Activated CD4-positive, alpha-beta T cell treated with anti-CD3 and anti-CD28 coated beads, Interleukin-2, Interleukin-6, amounts not matched to agents 100 ng/mL and 50 ng/mL, durations not matched to agents 16 hours and 8 hours (primary cell): ENCODE results near the gene CTSO.
"Not testable (repeated sequence)": the region's sequence is repeated elsewhere in the genome, so short reads cannot be mapped to it uniquely, and the experiment has no call there.

ENCODE experiments used
- DNase-seq: peaks from one replicate; pipeline ENCODE4 v3.0.0-alpha.2; 2020

The CTSO gene

DNA sequence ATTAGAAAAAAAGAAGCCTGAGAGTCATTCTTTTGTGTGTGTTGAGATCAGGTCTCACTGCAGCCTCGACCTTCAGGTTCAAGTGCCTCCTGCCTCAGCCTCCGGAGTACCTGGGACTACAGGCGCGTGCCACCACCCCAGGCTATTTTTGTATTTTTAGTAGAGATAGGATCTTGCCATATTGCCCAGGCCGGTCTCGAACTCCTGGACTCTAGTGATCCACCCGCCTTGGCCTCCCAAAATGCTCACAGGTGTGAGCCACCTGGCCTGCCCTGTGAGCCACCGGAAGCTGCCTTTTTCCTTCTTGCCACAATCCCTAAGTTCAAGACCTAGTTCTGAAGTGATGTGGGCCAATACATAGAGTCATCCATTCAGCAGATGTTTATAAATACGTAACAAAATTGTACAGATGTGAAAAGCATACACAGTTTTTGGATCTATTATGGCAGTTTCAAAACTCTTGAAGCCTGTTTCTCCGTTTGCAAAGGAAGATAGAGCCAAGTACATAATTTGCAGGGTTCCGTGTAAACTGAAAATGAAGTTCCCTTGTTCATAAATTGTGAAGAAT is 536 bp upstream of the CTSO start:
- no peak for DNase-seq

DNA sequence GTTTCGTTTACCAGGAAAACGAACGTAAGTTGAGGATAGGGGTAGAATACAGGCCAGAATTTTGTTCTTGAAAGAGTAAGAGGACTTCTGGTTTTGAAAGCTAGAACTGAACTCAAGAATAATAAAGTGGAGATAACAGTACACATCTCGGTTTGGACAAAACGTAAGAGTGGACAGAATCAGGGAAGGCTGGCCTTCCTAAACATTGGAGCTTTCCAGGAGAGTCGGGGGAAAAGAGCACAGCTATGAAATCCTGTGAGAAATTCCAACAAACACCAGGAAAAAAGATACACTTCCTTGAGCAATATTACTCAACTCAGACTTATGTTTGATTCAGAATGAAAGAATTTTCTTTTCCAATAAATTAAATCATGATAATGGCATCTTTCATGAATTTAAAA is 1.2 kb downstream of the CTSO start:
- DNase-seq: no peak

- DNase-seq: no peak
These were observed 3.2 kb downstream of the CTSO start for GRCh38 chr4:155950461-155950860.

GRCh38 chr4:155948541-155948940 is 5.1 kb downstream of the CTSO start:
- DNase-seq: no peak

DNA sequence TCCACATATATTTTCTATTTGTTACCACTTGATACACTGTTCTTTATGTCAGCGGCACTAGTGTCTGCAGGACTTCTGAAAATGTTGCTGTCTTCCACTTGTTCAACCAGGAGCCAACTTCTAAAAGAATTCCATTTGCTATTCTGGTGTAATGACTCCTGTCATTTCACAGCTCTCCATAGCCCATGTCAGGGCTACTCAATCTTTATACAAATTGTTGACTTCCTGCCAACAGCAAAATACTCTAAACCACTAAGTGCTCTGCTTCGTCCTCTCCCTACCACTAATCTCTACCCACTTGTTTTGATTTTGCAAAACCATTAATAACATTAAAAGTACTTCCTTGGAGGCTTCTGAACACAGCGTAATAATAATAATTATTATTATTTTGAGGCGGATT is 7.2 kb downstream of the CTSO start:
- no peak for DNase-seq

GRCh38 chr4:155944516-155944915 is 9.2 kb downstream of the CTSO start:
- no peak for DNase-seq

GRCh38 chr4:155943605-155944291 is 9.9 kb downstream of the CTSO start:
- no peak for DNase-seq

GRCh38 chr4:155941820-155942219 is 11.8 kb downstream of the CTSO start:
- no peak for DNase-seq

DNA sequence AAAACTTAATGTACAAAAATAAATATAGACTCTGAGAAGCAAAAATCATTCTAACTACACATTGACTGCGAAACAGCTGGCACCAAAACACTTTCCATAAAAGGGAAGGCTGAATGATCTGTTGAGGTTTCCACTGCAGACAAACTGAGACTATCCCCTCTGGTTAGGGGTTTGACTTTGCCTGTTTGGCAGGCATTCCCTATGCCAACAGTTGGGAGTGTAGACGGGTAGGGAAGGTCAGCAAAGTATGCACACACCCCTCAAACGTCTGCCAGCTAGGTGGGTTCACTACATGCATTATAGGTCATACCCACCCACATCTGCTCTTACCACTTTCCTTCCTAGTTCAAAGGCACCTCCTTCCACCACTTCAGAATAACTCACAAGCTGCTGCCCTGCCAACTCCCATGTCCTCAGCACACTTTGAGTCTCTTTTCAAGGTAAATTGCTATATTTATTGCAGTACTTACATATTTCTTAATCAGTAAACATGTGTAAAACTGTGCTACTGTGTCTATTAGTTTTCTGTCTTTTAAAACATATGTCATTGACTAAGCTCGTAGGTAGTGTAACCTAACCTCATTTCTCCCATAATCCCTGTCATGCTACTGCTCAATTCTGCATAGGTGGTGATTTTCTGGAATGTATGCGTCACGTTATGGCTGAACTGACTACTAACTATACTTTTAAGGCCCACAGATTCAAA is 12.4 kb downstream of the CTSO start:
- DNase-seq: no peak

GRCh38 chr4:155935389-155935986 is 18.2 kb downstream of the CTSO start:
- no peak for DNase-seq

DNA sequence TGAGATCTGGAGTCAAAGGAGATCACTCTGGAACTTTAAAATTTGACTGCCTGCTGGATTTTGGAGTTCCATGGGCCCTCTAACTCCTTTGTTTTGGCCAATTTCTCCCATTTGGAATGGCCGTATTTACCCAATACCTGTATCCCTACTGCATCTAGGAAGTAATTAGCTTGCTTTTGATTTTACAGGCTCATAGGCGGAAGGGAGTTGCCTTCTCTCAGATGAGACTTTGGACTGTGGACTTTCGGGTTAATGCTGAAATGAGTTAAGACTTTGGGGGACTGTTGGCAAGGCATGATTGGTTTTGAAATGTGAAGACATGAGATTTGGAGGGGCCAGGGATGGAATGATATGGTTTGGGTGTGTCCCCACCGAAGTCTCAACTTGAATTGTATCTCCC is 19.0 kb downstream of the CTSO start:
- not testable (repeated sequence) for DNase-seq

DNA sequence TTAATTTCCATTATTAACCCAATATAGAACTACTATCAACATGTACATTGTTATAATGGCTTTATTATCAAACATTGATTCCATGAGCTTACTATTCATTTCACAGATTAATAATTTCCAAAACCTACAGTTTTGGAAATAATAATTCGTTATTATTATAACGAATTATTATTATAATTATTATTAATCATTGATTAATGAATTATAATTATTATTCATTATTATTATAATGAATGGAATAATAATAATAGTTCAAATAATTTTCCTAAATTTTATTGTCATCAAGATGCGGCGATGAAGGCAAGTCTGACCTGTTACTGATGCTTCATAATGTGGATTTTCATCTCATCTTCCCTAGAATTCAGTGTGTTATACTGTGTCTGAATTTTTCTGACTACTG is 22.0 kb downstream of the CTSO start:
- DNase-seq: no peak

DNA sequence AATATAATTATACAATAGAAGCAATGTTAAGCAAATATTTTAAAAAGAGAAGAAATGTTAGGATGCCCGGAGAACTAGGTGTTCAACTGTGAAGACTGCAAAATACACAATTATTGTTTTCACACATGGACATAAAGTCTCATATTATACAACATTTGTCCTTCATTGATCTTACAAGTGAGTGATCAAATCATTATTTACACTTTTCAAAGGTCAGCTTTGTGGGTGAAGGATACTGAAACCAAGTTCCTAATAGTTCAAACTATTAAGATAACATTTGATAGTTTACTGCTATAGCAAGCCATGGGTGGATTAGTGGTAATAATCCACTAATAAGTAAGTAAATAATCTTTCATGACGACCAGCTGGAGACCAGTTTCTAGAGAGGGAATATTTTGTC is 23.3 kb downstream of the CTSO start:
- DNase-seq: no peak

GRCh38 chr4:155929833-155930232 is 23.8 kb downstream of the CTSO start:
- DNase-seq: no peak

- no peak for DNase-seq
These were observed 29.0 kb downstream of the CTSO start for GRCh38 chr4:155924637-155925036.

- DNase-seq: no peak
These were observed 32.1 kb downstream of the CTSO start for GRCh38 chr4:155921597-155921996.

DNA sequence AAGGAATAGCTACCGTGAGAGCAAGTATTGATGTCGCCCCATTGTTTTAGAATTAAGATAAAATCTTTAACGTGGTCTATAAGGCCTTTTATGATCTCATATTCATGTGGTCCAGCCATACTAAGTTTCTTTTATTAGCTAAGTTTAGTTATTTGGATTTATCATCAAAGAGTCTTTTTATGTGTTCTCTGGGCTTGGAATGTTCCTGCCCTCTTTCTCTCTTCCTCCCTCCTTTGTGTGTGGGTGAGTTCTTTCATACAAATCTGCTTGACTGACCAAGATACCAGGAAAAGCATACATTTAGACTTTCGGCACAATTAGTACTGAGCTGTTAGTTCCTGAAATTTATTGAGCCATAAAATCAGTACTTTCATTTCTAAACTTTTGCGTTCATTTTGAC is 38.9 kb downstream of the CTSO start:
- DNase-seq: no peak

GRCh38 chr4:155911905-155912304 is 41.8 kb downstream of the CTSO start:
- peak; percentile 8 for DNase-seq

- no peak for DNase-seq
These were observed 43.9 kb downstream of the CTSO start for GRCh38 chr4:155909615-155910226.

DNA sequence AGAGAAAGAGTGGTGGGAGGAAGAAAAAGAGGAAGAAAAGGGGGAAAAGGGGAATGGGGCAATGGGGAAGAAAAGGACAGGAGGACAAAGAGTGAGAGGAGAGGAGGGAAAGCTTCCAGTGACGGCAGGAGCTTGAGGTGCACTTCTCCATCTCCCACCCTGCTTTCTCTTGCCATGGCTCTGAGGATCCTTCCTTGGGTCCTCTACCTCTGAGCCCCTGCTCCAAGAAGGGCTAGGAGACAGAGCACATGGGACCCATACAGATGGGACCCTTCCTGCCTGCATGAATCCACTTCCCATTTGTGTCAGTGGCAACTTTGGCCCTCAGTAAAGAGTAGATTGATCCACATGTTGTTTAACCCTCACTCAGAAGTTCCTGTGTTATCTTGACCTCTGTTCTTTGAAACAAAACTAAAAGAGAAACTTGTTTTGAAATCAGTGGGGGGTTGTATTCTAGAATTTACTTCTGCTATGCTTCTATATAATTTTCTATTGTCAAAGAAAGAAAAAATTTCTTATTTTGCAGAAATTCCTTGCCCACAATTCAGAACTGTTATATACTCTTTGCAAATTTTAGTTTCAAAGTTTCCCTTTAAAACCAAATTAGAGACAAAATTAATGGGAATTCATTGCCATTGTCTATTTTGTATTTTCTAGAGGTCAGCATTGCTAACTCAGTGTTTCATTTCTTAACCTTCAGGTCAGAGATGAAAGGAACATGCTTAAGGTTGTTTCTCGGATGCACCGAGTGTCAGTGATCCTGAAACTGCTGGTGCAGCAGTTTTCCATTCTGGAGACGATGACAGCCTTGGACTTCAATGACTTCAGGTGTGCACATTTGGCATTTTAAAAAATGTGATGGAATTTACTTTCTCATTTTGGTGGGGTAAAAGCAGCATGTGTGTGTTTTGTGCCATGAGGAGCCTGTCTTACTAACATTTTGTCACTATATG is 45.2 kb downstream of the CTSO start:
- no peak for DNase-seq

- DNase-seq: no peak
These were observed 46.1 kb downstream of the CTSO start for GRCh38 chr4:155907556-155907955.

DNA sequence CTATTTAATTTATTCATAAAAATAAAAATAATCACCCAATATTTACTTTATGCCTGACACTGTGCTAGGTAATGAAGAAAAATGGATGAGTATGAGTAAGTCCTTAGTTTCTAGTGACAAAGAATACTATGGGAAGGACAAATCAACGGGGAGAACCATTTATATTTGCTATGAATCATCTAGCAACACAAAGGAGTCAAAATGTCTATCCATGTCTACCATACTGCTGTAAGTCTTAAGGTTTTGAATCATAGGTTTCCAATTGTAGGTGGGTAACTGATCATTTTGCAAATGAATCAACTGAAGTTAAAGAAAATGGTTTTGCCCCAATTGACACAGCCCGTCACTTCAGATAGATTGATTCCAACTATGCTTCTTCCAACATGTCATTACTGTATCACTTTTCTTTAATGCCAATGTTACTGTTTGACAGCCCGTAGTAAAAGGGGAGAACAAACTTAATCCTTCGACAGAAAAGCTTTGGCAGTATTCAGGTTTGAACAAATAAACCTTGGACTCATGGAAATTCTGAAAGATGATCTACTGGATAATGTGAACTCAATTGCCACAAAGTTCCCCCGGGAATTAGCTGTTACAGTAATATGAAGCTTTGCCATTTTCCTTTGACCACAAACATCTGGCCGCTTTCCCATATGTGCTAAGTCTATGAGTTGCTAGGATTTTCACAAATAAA is 47.0 kb downstream of the CTSO start:
- no peak for DNase-seq
